DMS 273 (cell line): ENCODE results near the gene CNR1.
"Not testable (repeated sequence)": the region's sequence is repeated elsewhere in the genome, so short reads cannot be mapped to it uniquely, and the experiment has no call there.

Experiments used
- DNase-seq: peaks from one replicate; lab custom pipeline; 2025; ENCODE audit not compliant: unreplicated experiment; lab: John Stamatoyannopoulos, UW

CNR1 gene

DNA sequence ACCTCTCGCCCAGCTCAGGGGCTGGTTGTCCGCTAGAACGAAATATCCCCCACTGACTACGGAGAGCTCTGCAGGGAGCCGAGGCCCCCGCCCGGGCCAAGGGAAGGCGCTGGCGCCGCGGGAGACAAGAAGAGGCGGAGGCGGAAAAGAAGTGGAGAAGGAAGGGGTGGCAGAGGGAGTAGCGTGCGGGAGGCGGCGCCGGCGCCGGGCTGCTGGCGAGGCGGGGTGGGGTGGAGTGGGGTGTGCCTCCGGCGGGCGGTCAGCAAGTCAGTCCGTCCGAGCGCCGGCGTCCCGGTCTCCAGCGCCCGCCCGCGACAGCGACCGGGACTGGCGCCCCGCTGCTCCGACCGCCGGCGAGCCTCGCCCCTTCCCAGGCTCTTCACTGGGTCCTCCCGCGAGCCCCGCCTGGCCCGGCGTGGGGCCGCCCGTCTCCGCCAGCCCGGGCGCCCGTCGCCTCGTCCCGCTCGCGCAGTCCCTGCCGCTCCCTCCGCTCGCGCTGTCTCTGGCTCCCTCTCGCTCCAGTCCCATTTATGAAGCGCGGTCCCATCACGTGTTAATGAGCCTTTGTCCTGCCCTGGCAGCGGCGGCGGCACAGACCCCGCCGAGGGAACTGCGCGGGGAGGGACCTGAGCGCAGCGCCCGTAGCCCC lies at the start of gene CNR1:
Gene CNR1 (minus strand): TSS at position 504 of the 649 bp plus-strand sequence. CDS start 21,073 bp downstream, outside the sequence.
- peak; percentile 85 for DNase-seq

GRCh38 chr6:88211446-88211845 lies 45.3 kb upstream of the CNR1 start:
- no peak for DNase-seq

- DNase-seq: no peak
Measured at GRCh38 chr6:88209301-88209700, 43.2 kb upstream of the CNR1 start.

GRCh38 chr6:88208726-88209125 lies 42.6 kb upstream of the CNR1 start:
- DNase-seq: peak; percentile 87

GRCh38 chr6:88201734-88202133 lies 35.6 kb upstream of the CNR1 start:
- not testable (repeated sequence) for DNase-seq

- DNase-seq: no peak
Measured at GRCh38 chr6:88184921-88185320, 18.8 kb upstream of the CNR1 start.

- no peak for DNase-seq
Measured at GRCh38 chr6:88183471-88183870, 17.3 kb upstream of the CNR1 start.

- no peak for DNase-seq
Measured at GRCh38 chr6:88179692-88180091, 13.5 kb upstream of the CNR1 start.

GRCh38 chr6:88177961-88178464 lies 11.9 kb upstream of the CNR1 start:
- DNase-seq: no peak

DNA sequence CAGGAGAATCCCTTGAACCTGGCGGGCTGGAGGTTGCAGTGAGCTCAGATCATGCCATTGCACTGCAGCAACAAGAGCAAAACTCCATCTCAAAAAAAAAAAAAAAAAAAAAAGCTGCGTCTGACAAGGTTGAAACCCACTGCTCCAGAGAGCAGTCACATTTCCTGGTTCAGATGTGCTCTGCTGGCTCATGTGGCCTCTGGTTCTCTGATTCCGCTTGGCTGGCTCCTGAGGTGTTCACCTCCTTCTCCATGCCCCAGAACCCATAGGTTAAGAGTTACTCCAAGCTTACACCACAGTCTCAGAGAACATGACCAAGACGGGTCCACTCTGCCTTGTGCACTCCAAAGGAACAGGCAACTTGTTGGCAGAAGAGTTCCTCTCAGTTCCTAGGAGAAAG lies 8.8 kb upstream of the CNR1 start:
- no peak for DNase-seq

DNA sequence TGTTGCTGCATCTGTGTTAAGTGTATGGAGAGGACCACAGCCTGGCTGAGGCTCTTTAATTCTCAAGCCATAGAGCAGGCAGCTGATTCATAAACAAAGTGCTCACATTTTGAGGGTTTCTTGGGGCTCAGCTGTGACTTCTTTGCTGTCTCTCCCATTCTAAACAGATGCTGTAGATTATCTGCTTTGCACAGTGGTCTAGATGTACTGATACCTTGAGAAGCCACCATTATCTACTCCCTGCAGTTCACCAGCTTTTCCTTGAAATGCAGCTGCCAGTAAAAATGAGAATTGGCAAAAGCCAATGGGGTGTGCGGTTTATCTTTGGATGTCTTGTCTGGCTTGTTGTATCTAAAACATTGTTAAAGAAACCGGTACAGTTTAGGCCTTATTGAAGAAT lies 5.2 kb upstream of the CNR1 start:
- no peak for DNase-seq

DNA sequence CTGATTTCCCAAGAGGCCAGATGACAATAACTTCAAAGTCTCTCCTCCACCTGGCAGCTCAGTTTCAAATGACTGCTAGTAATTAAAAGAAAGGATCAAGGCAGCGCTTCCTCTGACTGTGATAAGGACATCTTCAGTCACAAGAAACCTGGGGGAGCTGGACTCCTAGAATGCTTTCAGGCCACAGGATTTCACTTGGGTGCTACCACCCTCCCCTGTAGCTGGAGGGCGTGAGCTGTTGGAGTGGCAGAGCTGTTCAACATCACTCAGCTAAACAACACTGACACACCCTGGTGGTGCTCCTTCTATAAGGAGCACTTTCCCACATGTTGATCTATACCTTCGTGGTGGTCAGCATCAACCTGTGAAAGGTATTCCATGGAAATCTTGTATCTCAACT lies 2.2 kb upstream of the CNR1 start:
- DNase-seq: no peak

DNA sequence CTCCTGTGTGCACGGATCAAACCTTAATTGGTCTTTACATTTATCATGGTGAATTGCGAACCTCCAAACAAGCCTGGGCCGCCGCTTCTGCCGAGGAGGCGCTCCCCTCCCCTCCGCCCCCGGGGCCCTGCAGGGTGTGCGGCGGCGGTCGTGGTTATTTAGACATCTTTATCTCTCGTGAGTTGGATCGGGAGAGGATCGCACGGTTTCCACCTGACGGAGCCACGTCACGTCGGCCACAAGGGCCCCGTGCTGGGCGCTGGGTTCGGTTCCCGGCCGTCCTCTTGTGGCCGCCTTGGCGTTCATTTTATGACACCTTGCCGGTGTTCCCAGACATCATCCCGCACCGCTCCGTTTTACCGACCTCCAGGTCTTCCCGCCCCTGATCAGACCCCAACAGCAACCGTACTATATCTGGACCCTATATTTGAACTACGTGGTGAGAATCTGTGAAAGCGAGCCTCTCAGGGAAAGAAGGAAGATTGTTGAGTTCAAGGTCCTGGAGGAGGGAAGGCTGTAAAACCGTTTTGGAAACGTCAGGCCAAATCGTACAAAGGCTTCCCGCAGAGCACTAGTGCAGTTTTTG lies 1.3 kb upstream of the CNR1 start:
- no peak for DNase-seq

DNA sequence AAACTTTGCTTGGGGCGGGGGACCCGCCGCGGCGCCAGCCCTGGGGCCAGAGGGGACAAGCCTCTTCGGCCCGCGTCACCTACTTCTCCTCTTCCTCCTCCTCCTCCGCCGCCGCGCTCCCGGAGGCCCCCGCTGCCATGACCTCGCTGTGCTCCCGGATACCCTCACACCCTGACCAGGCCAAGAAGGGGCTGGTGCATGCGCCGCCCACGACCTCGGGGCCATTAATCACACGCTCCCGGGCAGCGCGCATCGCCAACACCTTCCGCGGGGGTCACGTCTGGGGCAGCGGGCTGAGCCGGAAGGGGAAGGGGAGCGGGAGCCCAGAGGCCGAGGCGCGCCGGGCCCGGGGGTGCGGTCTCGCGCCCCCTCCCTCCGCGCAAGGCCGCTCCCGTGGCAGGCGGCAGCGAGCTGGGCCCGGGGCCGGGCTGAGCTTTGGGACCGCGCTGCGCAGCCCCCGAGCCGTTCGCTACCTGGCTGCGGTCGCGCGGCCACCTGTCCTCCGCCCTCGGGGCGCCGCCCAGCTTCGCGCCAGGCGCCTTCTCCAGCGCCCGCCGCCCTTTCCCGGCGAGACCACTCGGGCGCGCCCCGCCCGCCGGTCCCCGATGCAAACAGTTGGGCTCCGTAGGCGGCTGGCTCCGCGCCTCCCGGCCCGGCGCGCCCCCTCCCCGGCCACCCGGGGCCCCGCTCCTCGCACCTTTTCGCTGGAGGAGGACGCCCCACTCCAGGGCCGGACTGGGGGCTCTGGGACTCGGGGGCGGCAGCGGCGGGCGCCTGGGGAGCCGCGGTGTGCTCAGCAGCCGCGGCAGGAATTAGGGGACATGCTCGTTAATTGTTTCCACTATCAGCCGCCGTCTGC lies 575 bp upstream of the CNR1 start:
- peak; percentile 72 for DNase-seq

DNA sequence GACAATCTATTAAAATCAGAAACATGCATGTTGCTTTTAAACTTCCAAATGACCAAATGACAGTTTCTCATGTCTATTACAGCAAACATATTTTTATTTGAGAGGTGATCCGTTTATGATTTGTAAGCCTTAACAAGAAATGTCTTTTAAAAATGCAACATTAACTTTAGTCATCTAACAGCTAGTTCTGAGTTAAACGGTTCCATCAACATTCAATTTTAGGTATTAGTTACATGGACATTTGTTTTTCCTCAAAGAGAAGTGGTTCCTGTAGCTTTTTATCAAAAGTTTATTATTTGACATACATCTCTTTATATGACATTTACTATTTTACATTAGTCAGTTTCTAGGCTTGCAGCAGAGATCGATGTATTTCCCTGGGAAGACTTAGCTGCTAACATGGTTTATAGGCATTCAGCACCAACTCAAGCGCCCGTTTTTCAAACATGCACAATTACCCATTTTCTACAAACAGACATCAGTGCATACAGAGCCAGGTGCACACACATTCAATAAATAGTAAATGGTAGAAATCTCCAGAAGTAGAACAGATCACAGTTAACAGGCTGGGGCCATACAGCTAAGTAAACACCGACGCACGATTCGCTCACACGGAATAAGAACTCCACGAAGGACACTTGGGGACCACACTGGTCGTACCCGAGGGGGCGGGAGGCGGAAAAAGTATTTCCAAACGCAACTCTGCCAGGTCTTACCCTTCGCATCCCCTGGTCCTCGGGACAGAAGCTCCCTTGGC lies 882 bp downstream of the CNR1 start:
- DNase-seq: peak; percentile 46

GRCh38 chr6:88164061-88164460 lies 2.1 kb downstream of the CNR1 start:
- DNase-seq: no peak

DNA sequence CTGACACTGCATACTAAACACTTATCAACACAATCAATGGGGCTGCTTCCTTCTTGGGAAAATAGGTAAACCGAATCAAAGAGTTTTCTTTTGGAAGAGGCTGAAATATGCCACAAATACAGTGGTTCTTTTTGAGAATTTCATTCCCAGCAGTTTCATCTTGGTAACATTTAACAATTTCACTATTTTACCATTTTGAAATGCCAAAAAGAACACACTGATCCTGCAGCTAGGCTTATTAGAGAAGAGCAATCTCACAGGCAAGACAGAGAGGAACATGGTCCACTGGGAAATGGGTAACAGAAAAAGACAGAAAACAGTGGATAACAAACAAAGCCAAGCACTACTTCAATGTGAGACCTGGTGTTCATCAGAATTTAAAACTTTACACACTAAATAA lies 2.5 kb downstream of the CNR1 start:
- no peak for DNase-seq

DNA sequence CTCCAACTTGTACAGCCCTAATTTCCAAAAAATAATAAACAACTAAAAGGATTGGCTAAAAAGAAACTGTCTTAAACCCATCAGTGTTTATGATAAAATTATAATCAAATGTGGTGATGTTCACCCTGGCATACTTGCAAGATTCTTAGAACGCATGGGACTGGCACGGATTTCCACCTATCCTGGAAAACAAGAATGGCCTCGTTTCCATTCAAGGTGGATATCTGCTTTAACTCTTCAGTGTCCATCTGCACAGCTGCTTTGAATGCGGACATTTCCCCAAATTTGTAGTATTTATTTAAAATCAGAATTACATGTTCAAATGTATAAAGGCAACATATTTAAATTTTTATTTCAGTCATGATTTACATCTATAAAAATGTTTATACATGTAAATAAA lies 4.2 kb downstream of the CNR1 start:
- DNase-seq: no peak

DNA sequence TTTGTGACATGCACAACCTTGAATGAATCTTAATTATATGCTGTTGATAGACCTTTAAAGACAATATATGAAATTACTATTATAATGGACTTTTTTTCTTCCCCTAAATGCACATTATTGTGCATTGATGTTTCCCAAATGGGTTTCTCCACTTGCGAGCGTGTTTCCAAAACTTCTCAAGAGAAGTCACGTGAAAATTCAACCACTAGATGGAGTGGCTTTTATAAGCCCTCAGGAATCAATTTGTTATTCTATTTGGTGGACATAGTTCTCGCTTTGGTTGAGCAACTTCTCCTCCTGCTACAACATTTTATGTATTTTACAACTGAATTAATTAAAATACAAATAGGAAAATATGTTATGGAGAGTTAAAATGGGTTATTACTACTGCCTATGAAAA lies 9.0 kb downstream of the CNR1 start:
- no peak for DNase-seq

DNA sequence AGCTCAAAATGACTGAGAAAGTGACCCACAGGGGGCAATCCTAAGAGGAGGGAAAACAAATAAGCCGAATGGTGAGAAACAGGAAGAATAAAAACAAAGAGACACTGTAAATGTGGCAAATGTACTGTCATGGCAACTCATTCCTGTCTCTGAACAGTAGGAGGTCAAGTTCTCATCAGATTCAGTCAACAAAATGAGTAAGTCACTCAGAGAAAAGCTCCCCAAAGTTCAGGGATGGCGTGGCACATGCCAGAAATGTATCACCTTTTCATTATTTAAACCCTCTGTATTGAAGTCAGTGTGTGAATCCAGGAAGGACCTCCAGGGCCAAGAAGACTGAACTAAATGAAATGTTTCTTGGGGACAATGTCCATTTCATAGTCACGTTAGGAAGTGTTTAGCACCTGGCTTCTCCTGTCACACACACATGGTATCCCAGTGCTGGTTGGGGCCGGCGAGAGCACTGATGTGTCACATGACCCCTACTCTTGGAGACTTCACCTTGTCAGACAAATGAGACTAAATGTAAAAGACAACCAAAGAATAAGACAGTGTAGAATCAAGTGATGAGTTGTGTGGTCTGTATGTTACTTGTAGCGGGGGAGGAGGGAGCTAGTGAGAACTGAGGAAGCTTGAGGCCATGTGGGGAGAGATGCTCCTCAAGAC lies 20.7 kb downstream of the CNR1 start:
- DNase-seq: no peak
